A549 (cell line): ENCODE data around the gene ANKRD16.

ENCODE experiments used
- CBX8 ChIP-seq: fragments of 200-600 bp; sonication (generic); IDR thresholded peaks from 2 replicates; pipeline ENCODE4 v1.6.1; 2016
- CHD2 ChIP-seq: fragments of 150-350 bp; IDR thresholded peaks from 2 replicates; pipeline ENCODE4 v1.6.1; 2014; ENCODE audit warnings: low read length; ENCODE audit not compliant: partially characterized antibody
- EP300 ChIP-seq, 2 experiments: fragments of >200 bp; sonication (Bioruptor Twin); formaldehyde crosslinking; IDR thresholded peaks; 2 replicates in 1 of 2; 3 replicates in 1 of 2; pipeline ENCODE4 v1.6.1; 2016 to 2017
- ESRRA ChIP-seq: fragments of 150-350 bp; IDR thresholded peaks from 2 replicates; pipeline ENCODE4 v1.6.1; 2014; ENCODE audit warnings: mild to moderate bottlenecking, low read length, borderline replicate concordance
- GATA3 ChIP-seq: IDR thresholded peaks from 2 replicates; pipeline ENCODE4 v1.6.1; 2012; ENCODE audit warnings: borderline replicate concordance
- POLR2A ChIP-seq: IDR thresholded peaks from 2 replicates; pipeline ENCODE4 v1.6.1; 2012; ENCODE audit warnings: mild to moderate bottlenecking, low read length
- SMC3 ChIP-seq: fragments of >200 bp; sonication (Bioruptor Twin); formaldehyde crosslinking; IDR thresholded peaks from 3 replicates; pipeline ENCODE4 v1.6.1; 2018; ENCODE audit warnings: inconsistent platforms
- TF ChIP-seq, protein P1 (sequence below): fragments of >200 bp; sonication (Bioruptor Twin); formaldehyde crosslinking; IDR thresholded peaks from 3 replicates; pipeline ENCODE4 v1.5.1; 2016
- TF ChIP-seq, protein P2 (sequence below): fragments of 450-650 bp; IDR thresholded peaks from 2 replicates; pipeline ENCODE4 v1.6.1; 2014; ENCODE audit warnings: antibody characterized with exemption

DNA sequence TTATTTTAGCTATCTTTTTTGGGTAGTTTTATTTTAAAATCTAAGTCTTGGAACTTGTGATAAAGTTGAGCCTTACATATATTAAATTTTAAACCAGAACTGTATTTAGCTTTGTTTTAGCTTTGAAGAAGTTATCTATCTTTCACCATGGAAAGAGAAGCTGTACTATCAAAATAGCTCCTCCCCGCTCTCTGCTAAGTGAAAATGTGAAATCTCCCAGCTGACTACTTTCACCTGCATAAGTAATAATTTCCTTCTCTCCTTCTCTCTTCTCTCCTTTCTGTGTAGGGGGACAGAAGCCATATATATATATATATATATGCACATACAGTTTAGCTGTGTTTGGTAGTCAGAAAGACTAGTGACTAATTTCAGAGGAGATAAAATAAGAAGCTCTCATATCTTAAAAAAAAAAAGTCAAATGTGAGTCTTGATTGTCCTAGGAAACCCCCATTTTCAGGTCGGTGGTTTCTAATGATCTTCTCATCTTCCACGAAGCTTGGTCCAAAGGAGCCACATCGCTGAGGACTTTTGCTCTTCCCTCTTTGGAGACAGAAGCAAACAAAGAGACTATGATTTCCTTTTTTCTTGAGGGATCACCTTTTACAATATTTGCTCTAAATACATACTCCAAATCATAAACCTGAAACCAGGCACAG, 45.9 kb downstream of the ANKRD16 start:
- TF ChIP-seq, protein P1, sequence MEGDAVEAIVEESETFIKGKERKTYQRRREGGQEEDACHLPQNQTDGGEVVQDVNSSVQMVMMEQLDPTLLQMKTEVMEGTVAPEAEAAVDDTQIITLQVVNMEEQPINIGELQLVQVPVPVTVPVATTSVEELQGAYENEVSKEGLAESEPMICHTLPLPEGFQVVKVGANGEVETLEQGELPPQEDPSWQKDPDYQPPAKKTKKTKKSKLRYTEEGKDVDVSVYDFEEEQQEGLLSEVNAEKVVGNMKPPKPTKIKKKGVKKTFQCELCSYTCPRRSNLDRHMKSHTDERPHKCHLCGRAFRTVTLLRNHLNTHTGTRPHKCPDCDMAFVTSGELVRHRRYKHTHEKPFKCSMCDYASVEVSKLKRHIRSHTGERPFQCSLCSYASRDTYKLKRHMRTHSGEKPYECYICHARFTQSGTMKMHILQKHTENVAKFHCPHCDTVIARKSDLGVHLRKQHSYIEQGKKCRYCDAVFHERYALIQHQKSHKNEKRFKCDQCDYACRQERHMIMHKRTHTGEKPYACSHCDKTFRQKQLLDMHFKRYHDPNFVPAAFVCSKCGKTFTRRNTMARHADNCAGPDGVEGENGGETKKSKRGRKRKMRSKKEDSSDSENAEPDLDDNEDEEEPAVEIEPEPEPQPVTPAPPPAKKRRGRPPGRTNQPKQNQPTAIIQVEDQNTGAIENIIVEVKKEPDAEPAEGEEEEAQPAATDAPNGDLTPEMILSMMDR = no peak
- no peak for TF ChIP-seq SMC3
- TF ChIP-seq POLR2A = no peak
- TF ChIP-seq EP300 (IDR thresholded peaks at IDR 0.05) = no peak
- TF ChIP-seq GATA3 = no peak
- TF ChIP-seq ESRRA = no peak
- TF ChIP-seq, protein P2, sequence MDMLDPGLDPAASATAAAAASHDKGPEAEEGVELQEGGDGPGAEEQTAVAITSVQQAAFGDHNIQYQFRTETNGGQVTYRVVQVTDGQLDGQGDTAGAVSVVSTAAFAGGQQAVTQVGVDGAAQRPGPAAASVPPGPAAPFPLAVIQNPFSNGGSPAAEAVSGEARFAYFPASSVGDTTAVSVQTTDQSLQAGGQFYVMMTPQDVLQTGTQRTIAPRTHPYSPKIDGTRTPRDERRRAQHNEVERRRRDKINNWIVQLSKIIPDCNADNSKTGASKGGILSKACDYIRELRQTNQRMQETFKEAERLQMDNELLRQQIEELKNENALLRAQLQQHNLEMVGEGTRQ = no peak
- TF ChIP-seq CHD2 = no peak
- TF ChIP-seq CBX8 = no peak
